Measurements from ENCODE around the gene CHD8. TPM values are rescaled to one million over a fixed set of nuclear protein-coding genes. Genes with fewer than 3 reads are reported as not detected.

CHD8 gene
- total RNA-seq, 1 experiment from 2014 or later: 135 TPM

DNA sequence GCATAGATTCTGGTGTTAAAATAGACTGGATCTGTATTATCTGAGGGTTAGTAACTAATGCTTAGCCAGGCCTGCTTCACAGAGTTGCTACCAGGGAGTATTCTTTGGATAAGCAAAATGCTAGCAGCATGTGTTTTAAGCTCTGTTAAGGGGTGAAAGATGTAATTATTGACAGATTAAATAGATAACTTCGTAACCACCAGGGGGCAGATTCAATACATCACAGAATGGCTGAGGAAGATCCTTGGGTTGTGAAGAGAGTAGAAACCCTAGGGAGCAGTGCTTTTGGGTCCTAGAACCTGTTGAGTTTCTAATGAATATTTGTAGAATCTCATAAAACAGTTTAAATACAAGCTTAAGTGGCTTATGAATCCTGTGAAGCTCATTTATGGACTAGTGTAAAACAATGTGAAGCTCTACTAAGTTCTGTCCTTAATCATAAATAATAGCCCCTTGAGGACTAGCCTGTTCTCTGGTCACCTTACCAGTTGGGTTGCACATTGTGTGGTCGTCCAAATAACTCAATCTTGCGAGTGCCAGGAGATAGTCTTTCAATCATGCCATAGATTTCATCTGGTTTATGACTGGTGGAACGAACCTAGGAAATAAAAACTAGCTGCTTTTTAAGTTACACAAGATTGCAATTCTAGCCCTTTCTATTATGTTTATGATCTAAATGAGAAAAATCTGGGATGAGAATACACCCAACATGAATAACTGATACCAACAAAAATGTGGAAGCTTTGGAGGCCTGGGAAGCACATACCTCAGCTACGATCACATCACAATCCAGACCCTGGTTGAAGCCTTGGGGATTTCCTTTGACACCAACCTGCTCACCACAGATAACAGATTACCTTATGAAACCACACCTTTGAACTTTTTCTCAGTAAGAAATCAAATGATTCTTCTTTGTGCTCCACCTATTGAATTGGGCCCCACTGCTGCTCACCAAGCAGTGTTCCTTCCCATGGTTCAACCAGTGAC is 42.9 kb upstream of the CHD8 start:
- Mint-ChIP-seq H3K27me3 (ENCODE audit: low read depth) (no peaks in the 10 kb centered on the region), H3K27ac (peak overlapping the region; percentile 75 to 90 (median 76)), H3K4me1 (peaks cover 31 to 33% of the 10 kb centered on the region in 2 experiments), H3K9me3 (no peaks in the 10 kb centered on the region), H3K4me3 (no peak overlapping the region), H3K36me3 (ENCODE audit: insufficient read depth in 1 of 3, low read depth in 3 of 3) (peaks cover 80 to 96% (median 87%) of the 10 kb centered on the region in 3 experiments; a peak in 6 of 7 replicates)
- Histone ChIP-seq H3K27ac (ENCODE audit: insufficient read length, low read depth, low read length) (no peak overlapping the region), H4K20me1 (ENCODE audit: control insufficient read depth, insufficient read depth, insufficient read length) (no peaks in the 10 kb centered on the region), H2BK20ac (ENCODE audit: low read depth, low read length, poor library complexity, severe bottlenecking) (no peak overlapping the region), H3K79me2 (ENCODE audit: insufficient read depth, low read length) (peaks cover 3% of the 10 kb centered on the region; the same call in 1 of the 2 replicates), H3K27me3 (ENCODE audit: insufficient read depth, low read length) (no peaks in the 10 kb centered on the region), H2BK5ac (ENCODE audit: insufficient read length, low read length) (no peak overlapping the region), H2BK15ac (ENCODE audit: low read depth, low read length) (no peak overlapping the region), H2AFZ (ENCODE audit: low read length) (no peak overlapping the region), H4K5ac (ENCODE audit: insufficient read length, low read depth, low read length) (no peak overlapping the region), H3K9ac (ENCODE audit: extremely low read depth, insufficient read length, low read length) (no peak overlapping the region), H3K4me2 (ENCODE audit: insufficient read depth, insufficient read length, low read length) (no peak overlapping the region), H3K23me2 (ENCODE audit: insufficient read length, low read depth, low read length, poor library complexity, severe bottlenecking) (no peaks in the 10 kb centered on the region), H3K56ac (ENCODE audit: insufficient read length, low read depth, low read length) (no peak overlapping the region), H3K23ac (ENCODE audit: insufficient read length, low read depth, low read length) (no peak overlapping the region), H2BK120ac (ENCODE audit: low read depth, low read length, poor library complexity, severe bottlenecking) (no peak overlapping the region), H3K9me3 (ENCODE audit: control insufficient read depth, low read depth, low read length) (no peaks in the 10 kb centered on the region), H4K8ac (replicated peaks; ENCODE audit: insufficient read length, low read depth, low read length) (no peak overlapping the region), H3K18ac (ENCODE audit: insufficient read length, low read depth, low read length) (no peak overlapping the region), H3K14ac (ENCODE audit: insufficient read depth, low read length) (no peak overlapping the region), H2BK12ac (ENCODE audit: insufficient read length, low read depth, low read length) (no peak overlapping the region), H2AK5ac (ENCODE audit: insufficient read length, low read length) (no peak overlapping the region), H4K91ac (ENCODE audit: insufficient read length, low read depth, low read length) (no peak overlapping the region), H3K4ac (ENCODE audit: low read depth, low read length) (no peak overlapping the region), H3K4me1 (ENCODE audit: insufficient read depth, low read length) (no peaks in the 10 kb centered on the region; the same call in 1 of the 2 replicates), H3K79me1 (ENCODE audit: insufficient read depth, low read depth, low read length, poor library complexity, severe bottlenecking) (no peaks in the 10 kb centered on the region), H3T11ph (ENCODE audit: low read length) (no peak overlapping the region)
- no peak for DNase-seq
- WGBS (ENCODE audit: extremely low coverage, insufficient read length, low lambda C conversion rate): no CpG with 5 or more reads among the region's 5 CpGs
- TF ChIP-seq, protein P1, sequence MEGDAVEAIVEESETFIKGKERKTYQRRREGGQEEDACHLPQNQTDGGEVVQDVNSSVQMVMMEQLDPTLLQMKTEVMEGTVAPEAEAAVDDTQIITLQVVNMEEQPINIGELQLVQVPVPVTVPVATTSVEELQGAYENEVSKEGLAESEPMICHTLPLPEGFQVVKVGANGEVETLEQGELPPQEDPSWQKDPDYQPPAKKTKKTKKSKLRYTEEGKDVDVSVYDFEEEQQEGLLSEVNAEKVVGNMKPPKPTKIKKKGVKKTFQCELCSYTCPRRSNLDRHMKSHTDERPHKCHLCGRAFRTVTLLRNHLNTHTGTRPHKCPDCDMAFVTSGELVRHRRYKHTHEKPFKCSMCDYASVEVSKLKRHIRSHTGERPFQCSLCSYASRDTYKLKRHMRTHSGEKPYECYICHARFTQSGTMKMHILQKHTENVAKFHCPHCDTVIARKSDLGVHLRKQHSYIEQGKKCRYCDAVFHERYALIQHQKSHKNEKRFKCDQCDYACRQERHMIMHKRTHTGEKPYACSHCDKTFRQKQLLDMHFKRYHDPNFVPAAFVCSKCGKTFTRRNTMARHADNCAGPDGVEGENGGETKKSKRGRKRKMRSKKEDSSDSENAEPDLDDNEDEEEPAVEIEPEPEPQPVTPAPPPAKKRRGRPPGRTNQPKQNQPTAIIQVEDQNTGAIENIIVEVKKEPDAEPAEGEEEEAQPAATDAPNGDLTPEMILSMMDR (conservative IDR thresholded peaks at IDR 0.05): peak; percentile 75
